ENCODE results near the gene C1QTNF5. TPM values are rescaled to one million over a fixed set of nuclear protein-coding genes. Genes with fewer than 3 reads are reported as not detected.

C1QTNF5 gene
- total RNA-seq, 1 donor from 2014 or later = 32.9 TPM

- no peak for DNase-seq (ENCODE audit: low spot score)
These were observed 45.5 kb downstream of the C1QTNF5 start for GRCh38 chr11:119295178-119295577.

GRCh38 chr11:119293461-119293860 is 47.2 kb downstream of the C1QTNF5 start:
- DNase-seq (ENCODE audit: low spot score) = no peak

- DNase-seq (ENCODE audit: low spot score) = no peak
These were observed 49.7 kb downstream of the C1QTNF5 start for GRCh38 chr11:119290894-119291497.

Other genes with a start within 250 kb of the C1QTNF5 start
- 65.9 TPM for gene DPAGT1, start 239.0 kb downstream of the C1QTNF5 start, total RNA-seq
- gene C2CD2L, start 233.5 kb downstream of the C1QTNF5 start, total RNA-seq = 21.9 TPM
- gene HINFP, start 219.3 kb downstream of the C1QTNF5 start, total RNA-seq = 35.9 TPM
- gene ABCG4, start 191.8 kb downstream of the C1QTNF5 start, total RNA-seq = 0.17 TPM
- 24.6 TPM for gene NLRX1, start 172.2 kb downstream of the C1QTNF5 start, total RNA-seq
- gene NHERF4, start 155.4 kb downstream of the C1QTNF5 start, total RNA-seq = 107 TPM
- 15.6 TPM for gene CBL, start 134.5 kb downstream of the C1QTNF5 start, total RNA-seq
- gene MCAM, start 23.8 kb downstream of the C1QTNF5 start, total RNA-seq = 130 TPM
- 36.4 TPM for gene RNF26, start 6.4 kb downstream of the C1QTNF5 start, total RNA-seq
- gene MFRP, start 5.8 kb upstream of the C1QTNF5 start, total RNA-seq = not detected
- gene USP2, start 40.8 kb upstream of the C1QTNF5 start, total RNA-seq = 7.3 TPM
- gene THY1, start 82.3 kb upstream of the C1QTNF5 start, total RNA-seq = 17.8 TPM